HG02798 (cell line): ENCODE measurements around the gene SLC30A2.
A peak's percentile ranks its signal among the peaks of the same experiment; 100 is the strongest.

Source experiments
- ATAC-seq: cut with Tn5 transposase; IDR thresholded peaks from one replicate; pipeline ENCODE4 v1.9.1; 2021; ENCODE audit warnings: mild to moderate bottlenecking; ENCODE audit not compliant: unreplicated experiment, poor library complexity

The SLC30A2 gene

DNA sequence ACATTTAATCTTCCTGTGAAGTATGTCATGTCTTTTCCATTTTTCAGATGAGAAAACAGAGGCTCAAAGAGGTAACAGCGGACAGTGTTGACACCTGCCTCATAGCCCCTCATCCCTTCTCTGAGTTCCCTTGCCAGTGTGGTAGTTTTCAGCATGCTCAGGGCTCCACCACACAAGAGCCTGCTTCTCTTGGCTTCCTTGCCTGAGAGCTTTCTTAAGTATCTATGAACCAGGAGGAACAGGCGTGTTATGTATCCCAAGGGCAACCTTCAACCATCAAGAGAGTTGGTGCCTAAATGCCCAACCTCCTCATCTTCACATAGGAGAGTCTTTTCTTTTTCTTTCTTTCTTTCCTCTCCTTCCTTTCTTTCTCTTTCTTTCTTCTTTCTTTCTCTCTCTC lies 42.2 kb downstream of the SLC30A2 start:
- no peak for ATAC-seq

- no peak for ATAC-seq
Observed at GRCh38 chr1:26003262-26003661, 42.7 kb downstream of the SLC30A2 start.

- ATAC-seq = no peak
Observed at GRCh38 chr1:25999041-25999800, 46.7 kb downstream of the SLC30A2 start.

- peak; percentile 97 for ATAC-seq
Observed at GRCh38 chr1:25997828-25998761, 47.8 kb downstream of the SLC30A2 start, which contains the start of gene PAFAH2. Gene PAFAH2 (minus strand): TSS chr1:25998063. CDS start chr1:25990816, 7,247 bp downstream.

DNA sequence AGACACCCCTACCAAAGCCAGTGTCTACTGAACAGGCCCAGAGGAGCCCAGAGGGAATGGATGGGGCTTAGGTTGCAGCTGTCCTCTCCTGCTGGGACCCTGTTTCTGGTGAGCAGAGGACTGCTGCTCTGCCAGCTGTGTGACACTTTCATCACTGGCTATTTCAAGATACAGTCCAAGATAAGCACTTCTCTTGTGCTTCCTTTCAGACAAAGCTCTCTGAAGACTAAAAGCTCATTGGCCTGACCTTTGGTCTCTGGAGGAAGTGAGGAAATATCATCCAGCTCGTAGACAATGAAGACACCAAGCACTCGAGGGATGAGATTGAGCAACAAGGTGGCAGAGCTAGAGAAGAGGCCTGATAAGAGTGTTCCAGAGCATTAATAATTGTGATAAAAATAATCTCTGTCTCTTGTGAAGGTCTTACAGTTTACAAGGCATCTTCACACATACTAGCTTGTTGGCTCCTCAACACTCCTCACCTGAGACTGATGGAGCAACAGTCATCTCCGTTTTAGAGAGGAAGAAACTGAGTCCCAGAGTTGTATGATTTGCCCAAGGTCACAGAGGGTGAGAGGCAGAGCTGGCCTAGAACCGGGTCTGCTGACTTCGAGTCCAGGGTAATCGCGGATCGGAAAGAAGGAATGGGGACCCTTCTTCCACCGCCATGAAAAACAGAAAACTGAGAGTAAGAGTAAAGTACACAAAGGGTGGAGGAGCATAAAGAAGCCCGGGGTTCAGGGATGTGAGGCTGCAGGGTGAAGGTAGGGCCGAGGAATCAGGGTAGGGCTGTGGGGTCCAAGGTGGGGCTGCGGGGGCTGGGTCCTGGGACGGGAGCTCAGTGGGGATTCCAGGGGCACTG lies 48.7 kb downstream of the SLC30A2 start:
- ATAC-seq = no peak

DNA sequence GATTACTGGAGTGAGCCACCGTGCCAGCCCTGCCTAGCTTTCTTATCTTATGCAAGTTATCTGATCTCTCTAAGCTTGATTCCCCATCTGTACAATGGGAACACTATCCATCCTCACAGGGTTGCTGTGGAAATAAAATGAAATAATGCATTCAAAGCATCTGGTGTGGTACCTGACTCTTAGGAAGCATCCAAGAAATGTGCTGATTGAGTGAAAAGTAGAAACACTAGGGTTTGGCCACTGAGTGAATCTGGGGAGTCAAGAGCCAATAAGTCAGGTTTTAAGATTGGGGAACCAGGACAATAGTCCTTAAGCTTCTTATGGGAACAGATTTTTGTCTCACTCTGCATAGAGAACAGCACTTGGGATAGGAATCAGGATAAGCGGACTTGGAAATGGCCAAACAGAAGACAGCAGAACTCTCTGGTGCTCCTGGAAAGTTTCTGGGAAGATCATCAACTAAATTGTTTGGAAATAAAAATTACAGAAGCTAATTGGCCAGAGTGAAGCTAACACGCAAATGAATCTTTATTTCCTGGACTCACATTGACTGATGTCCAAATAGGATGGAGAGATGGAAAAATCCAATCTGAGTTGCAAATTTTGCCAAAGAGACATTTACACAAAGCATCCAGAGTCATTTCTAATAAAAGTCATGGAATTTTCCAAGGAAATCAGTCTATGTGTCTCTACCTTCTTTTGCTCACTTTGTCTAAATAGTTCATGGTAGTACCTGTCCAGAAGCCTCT lies 51.3 kb downstream of the SLC30A2 start:
- ATAC-seq = no peak

DNA sequence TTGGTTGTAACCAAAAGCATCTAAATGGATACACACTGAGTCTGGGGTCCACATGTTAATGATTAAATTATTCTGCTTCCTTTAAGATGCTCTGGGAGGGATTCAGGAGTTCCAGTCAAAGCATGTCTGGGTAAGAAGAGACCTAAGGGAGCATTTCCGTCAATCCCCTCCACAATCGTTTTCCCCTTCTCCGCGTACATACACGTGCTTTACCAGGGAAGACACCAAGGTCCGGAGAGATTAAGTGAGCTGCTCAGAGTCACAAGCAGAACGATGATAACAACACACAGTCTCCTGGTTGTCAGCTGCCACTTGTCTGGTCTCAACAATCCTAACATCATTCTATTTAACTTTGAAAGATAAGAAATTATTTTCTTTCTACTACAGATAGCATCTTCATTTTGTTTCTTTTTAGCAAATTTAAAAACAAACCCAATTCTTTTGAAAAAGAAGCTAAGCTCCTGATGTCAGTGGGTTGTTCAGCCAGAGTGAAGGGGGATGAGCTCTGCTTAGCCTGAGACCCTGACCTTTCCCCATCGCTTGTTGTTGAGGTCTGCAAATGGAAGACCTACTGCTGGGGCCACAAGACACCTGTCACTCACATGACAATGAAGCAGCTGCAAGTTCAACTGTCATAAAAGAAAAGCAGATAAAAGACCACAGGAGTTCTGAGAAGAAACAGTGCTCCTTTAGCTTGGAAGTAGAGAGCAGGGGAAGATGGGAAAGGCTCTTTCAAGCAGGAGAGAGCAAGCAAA lies 52.5 kb downstream of the SLC30A2 start:
- no peak for ATAC-seq

- no peak for ATAC-seq
Observed at GRCh38 chr1:25992689-25993171, 53.2 kb downstream of the SLC30A2 start.

- ATAC-seq = no peak
Observed at GRCh38 chr1:25991937-25992688, 53.8 kb downstream of the SLC30A2 start.

DNA sequence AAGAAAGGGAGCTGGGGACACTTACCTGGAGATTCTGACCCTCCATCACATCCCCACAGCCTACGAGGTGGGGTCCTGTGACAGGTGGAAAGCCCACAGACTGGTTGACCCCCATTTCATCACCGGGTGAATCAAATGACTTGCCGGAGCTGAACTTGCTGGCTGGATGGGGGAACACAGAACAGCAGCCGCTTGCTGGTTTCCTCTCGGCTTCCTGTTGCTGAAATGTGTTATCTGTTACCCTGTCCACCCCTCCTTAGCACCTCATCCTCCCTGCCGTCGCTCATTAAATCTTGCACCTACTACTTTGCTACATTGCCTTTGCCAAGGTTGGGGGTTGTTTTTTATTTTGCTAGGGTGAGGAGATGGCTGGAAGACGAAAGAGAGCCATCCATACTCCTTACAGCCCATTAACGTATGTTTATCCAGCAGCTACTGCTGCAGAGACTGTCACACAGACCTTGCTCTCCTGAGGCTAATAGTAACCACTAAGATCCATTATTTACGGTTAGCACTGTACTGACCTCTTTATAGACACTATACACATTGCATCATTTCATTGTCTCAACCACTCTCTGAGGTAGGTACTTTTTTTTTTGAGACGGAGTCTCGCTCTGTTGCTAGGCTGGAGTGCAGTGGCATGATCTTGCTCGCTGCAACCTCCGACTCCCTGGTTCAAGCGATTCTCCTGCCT lies 55.1 kb downstream of the SLC30A2 start:
- no peak for ATAC-seq

DNA sequence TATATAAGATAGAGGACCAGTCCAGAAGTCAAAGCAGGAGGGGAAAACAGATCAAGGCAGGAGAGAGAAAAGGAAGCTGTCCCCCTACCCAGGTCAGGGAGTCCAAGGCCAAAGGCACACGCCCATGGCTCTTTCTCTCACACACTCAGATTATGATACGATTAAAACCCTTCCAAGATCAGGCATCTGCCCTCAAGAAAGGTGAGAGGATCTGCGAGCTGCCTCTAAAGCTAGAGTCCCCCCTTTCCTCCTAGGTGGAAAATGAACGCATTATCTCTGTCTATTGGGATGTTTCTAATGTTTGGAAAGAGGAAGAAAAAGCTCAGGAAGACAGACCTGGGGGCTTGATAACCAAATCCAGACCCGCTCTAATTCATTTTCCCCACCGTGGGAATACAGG lies 55.7 kb downstream of the SLC30A2 start:
- no peak for ATAC-seq

DNA sequence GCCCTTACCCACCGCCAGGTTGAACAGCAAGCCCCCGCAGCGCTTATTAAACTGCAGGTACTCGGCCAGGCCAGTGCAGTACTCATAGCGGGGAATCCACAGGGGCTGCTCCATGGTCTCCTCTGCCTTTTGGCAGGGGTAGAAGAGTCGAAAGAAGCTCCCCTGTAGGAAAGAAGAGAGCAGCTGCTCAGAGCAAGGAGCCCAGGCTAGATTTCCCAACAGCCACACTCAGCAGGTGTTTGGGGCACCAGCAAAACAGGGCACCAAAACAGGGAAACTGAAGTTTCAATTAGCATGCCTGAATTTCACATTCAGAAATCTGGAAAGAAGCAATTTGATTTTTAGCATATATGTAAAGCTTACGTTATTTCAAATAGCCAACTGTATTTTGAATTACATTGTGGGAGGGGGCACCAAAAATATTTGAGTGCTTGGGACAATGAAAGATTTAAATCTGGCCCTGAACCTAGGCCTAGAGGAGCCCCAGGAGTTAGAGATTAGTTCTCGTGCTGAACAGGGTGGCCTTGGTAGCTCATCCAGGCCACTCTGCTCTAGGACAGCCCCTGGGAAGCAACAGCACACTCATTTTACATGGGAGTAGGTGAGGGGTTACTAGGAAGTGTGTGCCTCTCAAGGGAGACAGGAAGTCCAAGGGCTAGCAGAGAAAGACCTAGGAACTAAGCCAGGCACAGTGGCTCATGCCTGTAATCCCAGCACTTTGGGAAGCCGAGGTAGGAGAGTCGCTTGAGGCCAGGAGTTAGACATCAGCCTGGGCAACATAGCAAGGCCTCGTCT lies 56.3 kb downstream of the SLC30A2 start:
- ATAC-seq = no peak

DNA sequence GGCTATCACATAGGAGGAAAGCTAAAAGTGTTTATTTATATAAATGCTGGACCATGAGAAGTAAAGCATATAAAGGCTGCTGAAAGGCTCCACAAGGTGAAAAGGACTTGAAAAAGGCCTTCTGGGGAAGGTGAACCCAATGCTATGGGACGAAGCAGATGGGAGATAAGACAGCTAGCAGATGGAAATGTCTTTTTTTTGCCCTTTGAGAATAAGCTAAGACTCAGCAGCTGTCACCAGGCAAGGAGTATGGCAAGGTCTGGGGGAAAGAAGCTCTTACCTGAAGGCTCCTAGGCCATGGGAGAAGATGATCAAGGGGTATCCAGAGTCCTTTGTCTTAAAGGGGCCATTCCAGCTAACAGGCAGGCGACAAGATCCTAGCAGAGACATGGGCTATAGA lies 58.0 kb downstream of the SLC30A2 start:
- ATAC-seq = no peak
